B cell (primary cell): ENCODE measurements around the gene TUBA1A. TPM values are rescaled to one million over a fixed set of nuclear protein-coding genes. Genes with fewer than 3 reads are reported as not detected.

Source experiments
- ATAC-seq: fragments of 200-7000 bp; cut with Tn5 transposase; one replicate; pipeline ENCODE4 v1.10.0; 2021; ENCODE audit warnings: low read depth, mild to moderate bottlenecking, moderate number of reproducible peaks, moderate library complexity
- CTCF ChIA-PET: fragments of 350-600 bp; sonication (Branson Sonifier 250); formaldehyde crosslinking; loops from one replicate; lab custom pipeline; 2021; ENCODE audit warnings: antibody characterized with exemption, inconsistent platforms; lab: Charles Lee
- POLR2A ChIA-PET: fragments of 350-600 bp; sonication (Branson Sonifier 250); formaldehyde crosslinking; loops from one replicate; lab custom pipeline; 2021; ENCODE audit warnings: antibody characterized with exemption; lab: Charles Lee
- DNase-seq: peaks from one replicate; pipeline ENCODE4 v3.0.0; 2013
- H2AFZ ChIP-seq: 2 replicates; pipeline ENCODE4 v1.6.1; 2012; ENCODE audit warnings: mild to moderate bottlenecking, low read depth, low read length; ENCODE audit not compliant: insufficient read depth, poor library complexity, severe bottlenecking
- H3K27ac ChIP-seq, 2 donors: 1 replicate in 1 of 2; 2 replicates in 1 of 2; pipeline ENCODE4 v1.5.1; 2012 to 2013; ENCODE audit warnings: low read length in 2 of 2, mild to moderate bottlenecking in 2 of 2, moderate library complexity in 1 of 2
- H3K27me3 ChIP-seq, 4 experiments: fragments of 200-600 bp in 1 of 4; sonication (generic) in 1 of 4; replicated peaks in 1 of 4; 1 replicate in 2 of 4; 2 replicates in 2 of 4; pipeline versions ENCODE4 v1.6.1 to v1.7.0; 2013 to 2016; ENCODE audit warnings: low read length in 3 of 4, mild to moderate bottlenecking in 2 of 4, mixed read lengths in 1 of 4, moderate library complexity in 1 of 4; ENCODE audit not compliant: insufficient read depth in 4 of 4, control insufficient read depth in 3 of 4; ENCODE audit errors: control extremely low read depth in 1 of 4
- H3K36me3 ChIP-seq, 2 experiments: replicated peaks in 1 of 2; 1 replicate in 1 of 2; 2 replicates in 1 of 2; pipeline versions ENCODE4 v1.6.1 to v1.7.1; 2013; ENCODE audit warnings: low read length in 1 of 2; ENCODE audit not compliant: insufficient read depth in 2 of 2, control insufficient read depth in 1 of 2; ENCODE audit errors: control extremely low read depth in 1 of 2, extremely low read depth in 1 of 2
- H3K4me1 ChIP-seq, 2 donors: fragments of 200-600 bp in 1 of 2; sonication (generic) in 1 of 2; 1 replicate in 1 of 2; 2 replicates in 1 of 2; pipeline versions ENCODE4 v1.5.1 to v1.6.1; 2013 to 2017; ENCODE audit warnings: low read length in 2 of 2; ENCODE audit not compliant: control insufficient read depth in 2 of 2, insufficient read depth in 2 of 2
- H3K4me2 ChIP-seq: replicated peaks from 2 replicates; pipeline ENCODE3; 2012; ENCODE audit warnings: mild to moderate bottlenecking, low read depth, low read length; ENCODE audit not compliant: poor library complexity, severe bottlenecking
- H3K4me3 ChIP-seq, 5 experiments: fragments of 200-600 bp in 1 of 5; sonication (generic) in 1 of 5; 1 replicate in 3 of 5; 2 replicates in 2 of 5; pipeline versions ENCODE4 v1.5.1 to v1.7.0; 2011 to 2016; ENCODE audit warnings: low read length in 4 of 5, mild to moderate bottlenecking in 4 of 5, low read depth in 2 of 5, control low read depth in 1 of 5, moderate library complexity in 1 of 5; ENCODE audit not compliant: insufficient read depth in 1 of 5; ENCODE audit errors: control extremely low read depth in 1 of 5, extremely low read depth in 1 of 5
- H3K79me2 ChIP-seq: fragments of 200-600 bp; sonication (generic); one replicate; pipeline ENCODE4 v1.6.0; 2016; ENCODE audit warnings: low read length; ENCODE audit not compliant: control insufficient read depth, insufficient read depth
- H3K9ac ChIP-seq: fragments of 200-600 bp; sonication (generic); 2 replicates; pipeline ENCODE4 v1.6.1; 2017; ENCODE audit warnings: mild to moderate bottlenecking, low read length, moderate library complexity
- H3K9me3 ChIP-seq, 3 donors: one replicate each; pipeline versions ENCODE4 v1.6.1 to v1.7.1; 2013; ENCODE audit warnings: low read length in 2 of 3; ENCODE audit not compliant: control insufficient read depth in 2 of 3, insufficient read depth in 1 of 3; ENCODE audit errors: control extremely low read depth in 1 of 3
- H4K20me1 ChIP-seq: 2 replicates; pipeline ENCODE4 v1.6.0; 2012; ENCODE audit warnings: mild to moderate bottlenecking, low read length; ENCODE audit not compliant: insufficient read depth, control insufficient read depth, poor library complexity, severe bottlenecking
- H3K27ac Mint-ChIP-seq: one replicate; pipeline ENCODE4 v1.8.0; 2021; ENCODE audit warnings: mixed read lengths
- H3K27me3 Mint-ChIP-seq: one replicate; pipeline ENCODE4 v1.8.0; 2021; ENCODE audit warnings: mixed read lengths
- H3K4me1 Mint-ChIP-seq: one replicate; pipeline ENCODE4 v1.8.0; 2021; ENCODE audit warnings: mixed read lengths
- H3K4me3 Mint-ChIP-seq: one replicate; pipeline ENCODE4 v1.8.0; 2021; ENCODE audit warnings: mixed read lengths
- H3K9me3 Mint-ChIP-seq: one replicate; pipeline ENCODE4 v1.8.0; 2022; ENCODE audit warnings: mixed read lengths; ENCODE audit not compliant: insufficient read depth
- EZH2 ChIP-seq: IDR thresholded peaks from 2 replicates; pipeline ENCODE4 v1.6.1; 2012; ENCODE audit warnings: borderline replicate concordance, low read depth, mild to moderate bottlenecking, moderate library complexity, low read length; ENCODE audit not compliant: insufficient read depth, poor library complexity, severe bottlenecking
- WGBS: methylation state at CpG from one replicate; pipeline ENCODE4 v1.1.5; 2013; ENCODE audit warnings: missing lambda C conversion rate; ENCODE audit not compliant: insufficient coverage; 5-methylcytosine and 5-hydroxymethylcytosine counted together
- intact Hi-C: fragments of 100-400 bp; cut with micrococcal nuclease; formaldehyde crosslinking; loops from one replicate; pipeline ENCODE4 v1.10.0; 2022
- polyA plus RNA-seq: library from polyadenylated mRNA; depleted of rRNA; stranded (reverse); fragments of >200 nt; gene quantifications from 2 replicates; pipeline ENCODE4 v1.2.3, GENCODE V29; 2012
- total RNA-seq, 2 donors: library from RNA; stranded (reverse); fragments of 120-200 nt in 1 of 2; gene quantifications; 1 replicate in 1 of 2; 2 replicates in 1 of 2; pipeline versions ENCODE4 v1.2.3 to v1.2.4, GENCODE V29; 2013 to 2022
- TF ChIP-seq, protein P1 (sequence below): fragments of 200-600 bp; IDR thresholded peaks from one replicate; pipeline ENCODE4 v1.8.0; 2022; ENCODE audit warnings: antibody characterized with exemption, mild to moderate bottlenecking

The TUBA1A gene
- total and polyA plus RNA-seq, 2 donors (not counting 1 experiment from before 2014, with no cell fraction given) = 137 to 880 TPM

- no peaks in the 10 kb centered on the region for H3K9me3 Mint-ChIP-seq
- intact Hi-C loops = no loop called here
- H3K27me3 Mint-ChIP-seq = no peaks in the 10 kb centered on the region
- H3K4me3 ChIP-seq = no peak overlapping the region
- H3K27ac Mint-ChIP-seq = no peak overlapping the region
- ChIA-PET POLR2A (interaction anchor here (0.6 kb wide), 1 partner anchor 11 kb away, joined by 3 read pairs; no protein-coding TSS in a partner anchor), CTCF (interaction anchor here (0.6 to 4.6 kb wide), 3 partner anchors 11 to 136 kb away, joined by 3 to 35 read pairs (median 5); no protein-coding TSS in a partner anchor)
- no peak for TF ChIP-seq EZH2
- TF ChIP-seq, protein P1, sequence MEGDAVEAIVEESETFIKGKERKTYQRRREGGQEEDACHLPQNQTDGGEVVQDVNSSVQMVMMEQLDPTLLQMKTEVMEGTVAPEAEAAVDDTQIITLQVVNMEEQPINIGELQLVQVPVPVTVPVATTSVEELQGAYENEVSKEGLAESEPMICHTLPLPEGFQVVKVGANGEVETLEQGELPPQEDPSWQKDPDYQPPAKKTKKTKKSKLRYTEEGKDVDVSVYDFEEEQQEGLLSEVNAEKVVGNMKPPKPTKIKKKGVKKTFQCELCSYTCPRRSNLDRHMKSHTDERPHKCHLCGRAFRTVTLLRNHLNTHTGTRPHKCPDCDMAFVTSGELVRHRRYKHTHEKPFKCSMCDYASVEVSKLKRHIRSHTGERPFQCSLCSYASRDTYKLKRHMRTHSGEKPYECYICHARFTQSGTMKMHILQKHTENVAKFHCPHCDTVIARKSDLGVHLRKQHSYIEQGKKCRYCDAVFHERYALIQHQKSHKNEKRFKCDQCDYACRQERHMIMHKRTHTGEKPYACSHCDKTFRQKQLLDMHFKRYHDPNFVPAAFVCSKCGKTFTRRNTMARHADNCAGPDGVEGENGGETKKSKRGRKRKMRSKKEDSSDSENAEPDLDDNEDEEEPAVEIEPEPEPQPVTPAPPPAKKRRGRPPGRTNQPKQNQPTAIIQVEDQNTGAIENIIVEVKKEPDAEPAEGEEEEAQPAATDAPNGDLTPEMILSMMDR = no peak
- ATAC-seq (no peak), DNase-seq (no peak)
- no peak overlapping the region for H3K4me3 Mint-ChIP-seq
- no peaks in the 10 kb centered on the region for H4K20me1 ChIP-seq
- no peak overlapping the region for H3K4me2 ChIP-seq
- H3K9ac ChIP-seq = no peak overlapping the region
- H3K27me3 ChIP-seq = no peaks in the 10 kb centered on the region
- no peaks in the 10 kb centered on the region for H3K36me3 ChIP-seq
- H3K4me1 Mint-ChIP-seq = no peaks in the 10 kb centered on the region
- no peak overlapping the region for H3K27ac ChIP-seq
- no peaks in the 10 kb centered on the region for H3K79me2 ChIP-seq
- no peaks in the 10 kb centered on the region for H3K9me3 ChIP-seq
- no CpG with 5 or more reads among the region's 3 CpGs for WGBS
- no peak overlapping the region for H2AFZ ChIP-seq
- no peaks in the 10 kb centered on the region for H3K4me1 ChIP-seq
Measured at GRCh38 chr12:49223590-49224369, 34.9 kb upstream of the TUBA1A start.

DNA sequence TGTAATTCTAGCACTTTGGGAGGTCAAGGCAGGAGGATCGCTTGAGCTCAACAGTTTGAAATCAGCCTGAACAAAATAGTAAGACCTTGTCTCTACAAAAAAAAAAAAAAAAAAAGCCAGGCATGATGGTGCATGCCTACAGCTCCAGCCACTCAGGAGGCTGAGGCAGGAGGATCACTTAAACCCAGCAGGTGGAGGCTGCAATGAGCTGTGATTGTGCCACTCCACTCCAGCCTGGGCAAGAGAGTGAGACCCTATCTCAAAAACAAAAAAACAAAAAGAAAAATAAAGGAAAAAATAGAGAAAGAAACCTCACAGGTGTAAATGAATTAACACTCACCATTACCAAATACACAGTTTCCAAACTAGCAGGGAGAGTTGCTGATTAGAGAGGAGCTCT, 34.2 kb upstream of the TUBA1A start:
- Mint-ChIP-seq H3K4me1 (no peaks in the 10 kb centered on the region), H3K27me3 (no peaks in the 10 kb centered on the region), H3K4me3 (no peak overlapping the region), H3K9me3 (no peaks in the 10 kb centered on the region), H3K27ac (no peak overlapping the region)
- no peak for ATAC-seq
- ChIA-PET CTCF (interaction anchor here (0.6 to 4.6 kb wide), 3 partner anchors 11 to 135 kb away, joined by 3 to 35 read pairs (median 5); no protein-coding TSS in a partner anchor), POLR2A (interaction anchor here (0.6 kb wide), 1 partner anchor 12 kb away, joined by 3 read pairs; no protein-coding TSS in a partner anchor)
- Histone ChIP-seq H3K79me2 (no peaks in the 10 kb centered on the region), H3K9me3 (no peaks in the 10 kb centered on the region), H3K4me1 (no peaks in the 10 kb centered on the region), H3K4me3 (no peak overlapping the region), H3K27me3 (no peaks in the 10 kb centered on the region), H2AFZ (no peak overlapping the region), H3K36me3 (no peaks in the 10 kb centered on the region), H4K20me1 (no peaks in the 10 kb centered on the region), H3K27ac (no peak overlapping the region), H3K4me2 (no peak overlapping the region), H3K9ac (no peak overlapping the region)
- WGBS = 86% methylated on average over 1 of the region's 1 CpG
- TF ChIP-seq EZH2 = no peak
- TF ChIP-seq, protein P1 = no peak
- no peak for DNase-seq
- intact Hi-C loops = no loop called here
